IMR-90 (cell line): Measurements from ENCODE around the gene PLSCR2. TPM values are rescaled to one million over a fixed set of nuclear protein-coding genes. Genes with fewer than 3 reads are reported as not detected.

Experiments used
- polyA plus RNA-seq, 3 experiments: library from polyadenylated mRNA; depleted of rRNA; stranded (reverse); fragments of >200 nt; gene quantifications; 2 replicates each; pipeline ENCODE4 v1.2.3, GENCODE V29; 2012; ENCODE audit warnings: low replicate concordance in 1 of 3
- total RNA-seq: library from RNA; depleted of rRNA; stranded (reverse); fragments of >200 nt; gene quantifications from 2 replicates; pipeline ENCODE4 v1.2.3, GENCODE V29; 2012; rRNA removed

Gene PLSCR2
- total and polyA plus RNA-seq, 2 of the 4 experiments (the other 2 are of a cell fraction): not detected

Other genes with a start within 250 kb of the PLSCR2 start
- gene PLSCR4, start 218.5 kb downstream of the PLSCR2 start, total RNA-seq: 2.8 and 3.8 TPM in 2 replicates
- gene PLSCR4, start 218.5 kb downstream of the PLSCR2 start, polyA plus RNA-seq (2012; rRNA removed): 3.9 and 4.4 TPM in 2 replicates
- 5.6 and 11.7 TPM in 2 replicates for gene PLSCR1, start 75.0 kb upstream of the PLSCR2 start, total RNA-seq
- gene PLSCR1, start 75.0 kb upstream of the PLSCR2 start, polyA plus RNA-seq (2012; rRNA removed): 11.5 and 13.2 TPM in 2 replicates
- gene PLSCR5, start 135.8 kb upstream of the PLSCR2 start, total RNA-seq: not detected in 2 replicates
- gene PLSCR5, start 135.8 kb upstream of the PLSCR2 start, polyA plus RNA-seq (2012; rRNA removed): not detected in 2 replicates